ENCODE results near the gene VPS13D.

The VPS13D gene

GRCh38 chr1:12417389-12417788, 187.6 kb downstream of the VPS13D start:
- no CpG with 5 or more reads among the region's 7 CpGs for WGBS (ENCODE audit: extremely low coverage, insufficient coverage, low lambda C conversion rate)
- Histone ChIP-seq H3K9ac (ENCODE audit: low read length) (no peak overlapping the region), H3K27ac (ENCODE audit: low read depth, low read length) (no peak overlapping the region), H3K4me1 (ENCODE audit: control insufficient read depth, low read depth, low read length) (no peaks in the 10 kb centered on the region), H3K27me3 (ENCODE audit: insufficient read depth, low read length, poor library complexity) (no peaks in the 10 kb centered on the region), H4K8ac (ENCODE audit: low read depth, low read length) (no peak overlapping the region), H3K79me1 (ENCODE audit: low read length) (no peaks in the 10 kb centered on the region), H3K23ac (ENCODE audit: low read length) (no peak overlapping the region), H4K5ac (ENCODE audit: low read length) (no peak overlapping the region), H3K4me3 (ENCODE audit: low read length) (no peak overlapping the region), H2BK5ac (ENCODE audit: low read length) (no peak overlapping the region), H2AK5ac (ENCODE audit: low read length) (no peak overlapping the region), H3K18ac (ENCODE audit: low read length) (no peak overlapping the region), H3K56ac (ENCODE audit: low read length) (no peak overlapping the region), H2BK15ac (replicated peaks; ENCODE audit: low read depth) (no peak overlapping the region), H3K79me2 (ENCODE audit: control insufficient read depth, insufficient read depth, low read length) (no peaks in the 10 kb centered on the region), H2BK120ac (ENCODE audit: low read depth, low read length) (no peak overlapping the region), H3K36me3 (ENCODE audit: control insufficient read depth, insufficient read depth, low read length) (peaks cover 3% of the 10 kb centered on the region), H3K4ac (ENCODE audit: low read depth, low read length) (no peak overlapping the region), H3K4me2 (ENCODE audit: low read length) (no peak overlapping the region)
- DNase-seq, result no peak

- no peak overlapping the region for H2BK120ac ChIP-seq (ENCODE audit: low read depth, low read length)
- WGBS (ENCODE audit: extremely low coverage, insufficient coverage, low lambda C conversion rate), result 100% methylated on average over 1 of the region's 2 CpGs
- H3K56ac ChIP-seq (ENCODE audit: low read length), result no peak overlapping the region
- H4K8ac ChIP-seq (ENCODE audit: low read depth, low read length), result no peak overlapping the region
- no peak for DNase-seq
- H3K4me3 ChIP-seq (ENCODE audit: low read length), result no peak overlapping the region
- no peaks in the 10 kb centered on the region for H3K4me1 ChIP-seq (ENCODE audit: control insufficient read depth, low read depth, low read length)
- H3K18ac ChIP-seq (ENCODE audit: low read length), result no peak overlapping the region
- no peak overlapping the region for H3K23ac ChIP-seq (ENCODE audit: low read length)
- no peak overlapping the region for H3K4me2 ChIP-seq (ENCODE audit: low read length)
- H3K79me1 ChIP-seq (ENCODE audit: low read length), result no peaks in the 10 kb centered on the region
- H3K4ac ChIP-seq (ENCODE audit: low read depth, low read length), result no peak overlapping the region
- no peaks in the 10 kb centered on the region for H3K27me3 ChIP-seq (ENCODE audit: insufficient read depth, low read length, poor library complexity)
- no peaks in the 10 kb centered on the region for H3K79me2 ChIP-seq (ENCODE audit: control insufficient read depth, insufficient read depth, low read length)
- H3K27ac ChIP-seq (ENCODE audit: low read depth, low read length), result no peak overlapping the region
- no peak overlapping the region for H4K5ac ChIP-seq (ENCODE audit: low read length)
- H2BK15ac ChIP-seq (replicated peaks; ENCODE audit: low read depth), result no peak overlapping the region
- peaks cover 3% of the 10 kb centered on the region for H3K36me3 ChIP-seq (ENCODE audit: control insufficient read depth, insufficient read depth, low read length)
- H2BK5ac ChIP-seq (ENCODE audit: low read length), result no peak overlapping the region
- H3K9ac ChIP-seq (ENCODE audit: low read length), result no peak overlapping the region
- no peak overlapping the region for H2AK5ac ChIP-seq (ENCODE audit: low read length)
These were observed 190.3 kb downstream of the VPS13D start for GRCh38 chr1:12420171-12420570.

GRCh38 chr1:12422488-12422887, 192.7 kb downstream of the VPS13D start:
- H3K79me1 ChIP-seq (ENCODE audit: low read length), result no peaks in the 10 kb centered on the region
- no peak overlapping the region for H2BK15ac ChIP-seq (replicated peaks; ENCODE audit: low read depth)
- no peak overlapping the region for H3K4me3 ChIP-seq (ENCODE audit: low read length)
- no peaks in the 10 kb centered on the region for H3K27me3 ChIP-seq (ENCODE audit: insufficient read depth, low read length, poor library complexity)
- no peak overlapping the region for H3K18ac ChIP-seq (ENCODE audit: low read length)
- no peak overlapping the region for H3K9ac ChIP-seq (ENCODE audit: low read length)
- H3K56ac ChIP-seq (ENCODE audit: low read length), result no peak overlapping the region
- H4K5ac ChIP-seq (ENCODE audit: low read length), result no peak overlapping the region
- H3K4ac ChIP-seq (ENCODE audit: low read depth, low read length), result no peak overlapping the region
- H3K4me1 ChIP-seq (ENCODE audit: control insufficient read depth, low read depth, low read length), result no peaks in the 10 kb centered on the region
- H4K8ac ChIP-seq (ENCODE audit: low read depth, low read length), result no peak overlapping the region
- peak; percentile 17 for DNase-seq
- no peak overlapping the region for H3K23ac ChIP-seq (ENCODE audit: low read length)
- H3K79me2 ChIP-seq (ENCODE audit: control insufficient read depth, insufficient read depth, low read length), result no peaks in the 10 kb centered on the region
- H2AK5ac ChIP-seq (ENCODE audit: low read length), result no peak overlapping the region
- no peak overlapping the region for H3K27ac ChIP-seq (ENCODE audit: low read depth, low read length)
- no peak overlapping the region for H2BK120ac ChIP-seq (ENCODE audit: low read depth, low read length)
- no peak overlapping the region for H3K4me2 ChIP-seq (ENCODE audit: low read length)
- H3K36me3 ChIP-seq (ENCODE audit: control insufficient read depth, insufficient read depth, low read length), result no peaks in the 10 kb centered on the region
- H2BK5ac ChIP-seq (ENCODE audit: low read length), result no peak overlapping the region

- Histone ChIP-seq H2BK5ac (ENCODE audit: low read length) (no peak overlapping the region), H3K23ac (ENCODE audit: low read length) (no peak overlapping the region), H2AK5ac (ENCODE audit: low read length) (no peak overlapping the region), H2BK15ac (replicated peaks; ENCODE audit: low read depth) (no peak overlapping the region), H3K27me3 (ENCODE audit: insufficient read depth, low read length, poor library complexity) (no peaks in the 10 kb centered on the region), H3K9ac (ENCODE audit: low read length) (no peak overlapping the region), H4K8ac (ENCODE audit: low read depth, low read length) (no peak overlapping the region), H3K18ac (ENCODE audit: low read length) (no peak overlapping the region), H3K27ac (ENCODE audit: low read depth, low read length) (no peak overlapping the region), H3K79me1 (ENCODE audit: low read length) (no peaks in the 10 kb centered on the region), H2BK120ac (ENCODE audit: low read depth, low read length) (no peak overlapping the region), H3K4me3 (ENCODE audit: low read length) (no peak overlapping the region), H3K4me1 (ENCODE audit: control insufficient read depth, low read depth, low read length) (no peaks in the 10 kb centered on the region), H3K4me2 (ENCODE audit: low read length) (no peak overlapping the region), H3K4ac (ENCODE audit: low read depth, low read length) (no peak overlapping the region), H4K5ac (ENCODE audit: low read length) (no peak overlapping the region), H3K56ac (ENCODE audit: low read length) (no peak overlapping the region), H3K79me2 (ENCODE audit: control insufficient read depth, insufficient read depth, low read length) (no peaks in the 10 kb centered on the region), H3K36me3 (ENCODE audit: control insufficient read depth, insufficient read depth, low read length) (no peaks in the 10 kb centered on the region)
- DNase-seq, result no peak
- WGBS (ENCODE audit: extremely low coverage, insufficient coverage, low lambda C conversion rate), result no CpG with 5 or more reads among the region's 3 CpGs
These were observed 194.3 kb downstream of the VPS13D start for GRCh38 chr1:12424087-12424529.

GRCh38 chr1:12424793-12425192, 195.0 kb downstream of the VPS13D start:
- Histone ChIP-seq H4K8ac (ENCODE audit: low read depth, low read length) (no peak overlapping the region), H3K4me2 (ENCODE audit: low read length) (no peak overlapping the region), H3K4me1 (ENCODE audit: control insufficient read depth, low read depth, low read length) (no peaks in the 10 kb centered on the region), H3K23ac (ENCODE audit: low read length) (no peak overlapping the region), H3K36me3 (ENCODE audit: control insufficient read depth, insufficient read depth, low read length) (no peaks in the 10 kb centered on the region), H3K27me3 (ENCODE audit: insufficient read depth, low read length, poor library complexity) (no peaks in the 10 kb centered on the region), H2BK15ac (replicated peaks; ENCODE audit: low read depth) (no peak overlapping the region), H3K79me1 (ENCODE audit: low read length) (no peaks in the 10 kb centered on the region), H3K56ac (ENCODE audit: low read length) (no peak overlapping the region), H3K79me2 (ENCODE audit: control insufficient read depth, insufficient read depth, low read length) (no peaks in the 10 kb centered on the region), H3K18ac (ENCODE audit: low read length) (no peak overlapping the region), H2BK120ac (ENCODE audit: low read depth, low read length) (no peak overlapping the region), H3K9ac (ENCODE audit: low read length) (no peak overlapping the region), H2AK5ac (ENCODE audit: low read length) (no peak overlapping the region), H3K4me3 (ENCODE audit: low read length) (no peak overlapping the region), H2BK5ac (ENCODE audit: low read length) (no peak overlapping the region), H3K4ac (ENCODE audit: low read depth, low read length) (no peak overlapping the region), H3K27ac (ENCODE audit: low read depth, low read length) (no peak overlapping the region), H4K5ac (ENCODE audit: low read length) (no peak overlapping the region)
- no peak for DNase-seq

- Histone ChIP-seq H2BK120ac (ENCODE audit: low read depth, low read length) (no peak overlapping the region), H3K4me2 (ENCODE audit: low read length) (no peak overlapping the region), H3K4me3 (ENCODE audit: low read length) (no peak overlapping the region), H3K27me3 (ENCODE audit: insufficient read depth, low read length, poor library complexity) (no peaks in the 10 kb centered on the region), H3K9ac (ENCODE audit: low read length) (no peak overlapping the region), H3K18ac (ENCODE audit: low read length) (no peak overlapping the region), H3K27ac (ENCODE audit: low read depth, low read length) (no peak overlapping the region), H2AK5ac (ENCODE audit: low read length) (no peak overlapping the region), H3K79me1 (ENCODE audit: low read length) (no peaks in the 10 kb centered on the region), H3K4ac (ENCODE audit: low read depth, low read length) (no peak overlapping the region), H3K79me2 (ENCODE audit: control insufficient read depth, insufficient read depth, low read length) (no peaks in the 10 kb centered on the region), H4K8ac (ENCODE audit: low read depth, low read length) (no peak overlapping the region), H3K23ac (ENCODE audit: low read length) (no peak overlapping the region), H3K36me3 (ENCODE audit: control insufficient read depth, insufficient read depth, low read length) (no peaks in the 10 kb centered on the region), H2BK15ac (replicated peaks; ENCODE audit: low read depth) (no peak overlapping the region), H4K5ac (ENCODE audit: low read length) (no peak overlapping the region), H3K4me1 (ENCODE audit: control insufficient read depth, low read depth, low read length) (no peaks in the 10 kb centered on the region), H3K56ac (ENCODE audit: low read length) (no peak overlapping the region), H2BK5ac (ENCODE audit: low read length) (no peak overlapping the region)
- no CpG with 5 or more reads among the region's 3 CpGs for WGBS (ENCODE audit: extremely low coverage, insufficient coverage, low lambda C conversion rate)
- DNase-seq, result no peak
These were observed 196.2 kb downstream of the VPS13D start for GRCh38 chr1:12426030-12426429.
